ENCODE data around the gene COL4A2.

Gene COL4A2

GRCh38 chr13:110368408-110368807 is 61.3 kb downstream of the COL4A2 start:
- no peaks in the 10 kb centered on the region for H3K79me2 ChIP-seq (ENCODE audit: insufficient read depth, low read depth)
- no peak overlapping the region for H3K4me3 ChIP-seq (IDR thresholded peaks at IDR 0.05; ENCODE audit: insufficient read depth, low read depth, low read length)
- H3K27ac ChIP-seq: no peak overlapping the region
- H3K36me3 ChIP-seq (ENCODE audit: insufficient read depth): no peaks in the 10 kb centered on the region
- no peaks in the 10 kb centered on the region for H3K4me1 ChIP-seq (ENCODE audit: low read depth, poor library complexity, severe bottlenecking)
- no peak for TF ChIP-seq CTCF (conservative IDR thresholded peaks at IDR 0.05; ENCODE audit: low read depth, low read length)
- no peak overlapping the region for H2AFZ ChIP-seq (ENCODE audit: low read depth)
- no peak overlapping the region for H3K4me2 ChIP-seq
- H4K20me1 ChIP-seq (ENCODE audit: insufficient read depth): no peaks in the 10 kb centered on the region
- no peak overlapping the region for H3K9ac ChIP-seq
- H3K27me3 ChIP-seq (ENCODE audit: insufficient read depth, low read depth): no peaks in the 10 kb centered on the region

GRCh38 chr13:110369400-110369799 is 62.3 kb downstream of the COL4A2 start:
- Histone ChIP-seq H3K27me3 (ENCODE audit: insufficient read depth, low read depth) (no peaks in the 10 kb centered on the region), H3K4me2 (no peak overlapping the region), H2AFZ (ENCODE audit: low read depth) (no peak overlapping the region), H3K27ac (no peak overlapping the region), H4K20me1 (ENCODE audit: insufficient read depth) (no peaks in the 10 kb centered on the region), H3K4me1 (ENCODE audit: low read depth, poor library complexity, severe bottlenecking) (no peaks in the 10 kb centered on the region), H3K4me3 (IDR thresholded peaks at IDR 0.05; ENCODE audit: insufficient read depth, low read depth, low read length) (no peak overlapping the region), H3K79me2 (ENCODE audit: insufficient read depth, low read depth) (no peaks in the 10 kb centered on the region), H3K9ac (no peak overlapping the region), H3K36me3 (ENCODE audit: insufficient read depth) (no peaks in the 10 kb centered on the region)
- TF ChIP-seq CTCF (conservative IDR thresholded peaks at IDR 0.05; ENCODE audit: low read depth, low read length): no peak

- no peak overlapping the region for H2AFZ ChIP-seq (ENCODE audit: low read depth)
- H3K4me3 ChIP-seq (IDR thresholded peaks at IDR 0.05; ENCODE audit: insufficient read depth, low read depth, low read length): no peak overlapping the region
- H3K27ac ChIP-seq: no peak overlapping the region
- H3K4me1 ChIP-seq (ENCODE audit: low read depth, poor library complexity, severe bottlenecking): no peaks in the 10 kb centered on the region
- no peaks in the 10 kb centered on the region for H3K27me3 ChIP-seq (ENCODE audit: insufficient read depth, low read depth)
- no peaks in the 10 kb centered on the region for H3K79me2 ChIP-seq (ENCODE audit: insufficient read depth, low read depth)
- no peak for TF ChIP-seq CTCF (conservative IDR thresholded peaks at IDR 0.05; ENCODE audit: low read depth, low read length)
- H3K9ac ChIP-seq: no peak overlapping the region
- no peaks in the 10 kb centered on the region for H4K20me1 ChIP-seq (ENCODE audit: insufficient read depth)
- no peak overlapping the region for H3K4me2 ChIP-seq
- no peaks in the 10 kb centered on the region for H3K36me3 ChIP-seq (ENCODE audit: insufficient read depth)
These were observed 64.7 kb downstream of the COL4A2 start for GRCh38 chr13:110371550-110372465.

DNA sequence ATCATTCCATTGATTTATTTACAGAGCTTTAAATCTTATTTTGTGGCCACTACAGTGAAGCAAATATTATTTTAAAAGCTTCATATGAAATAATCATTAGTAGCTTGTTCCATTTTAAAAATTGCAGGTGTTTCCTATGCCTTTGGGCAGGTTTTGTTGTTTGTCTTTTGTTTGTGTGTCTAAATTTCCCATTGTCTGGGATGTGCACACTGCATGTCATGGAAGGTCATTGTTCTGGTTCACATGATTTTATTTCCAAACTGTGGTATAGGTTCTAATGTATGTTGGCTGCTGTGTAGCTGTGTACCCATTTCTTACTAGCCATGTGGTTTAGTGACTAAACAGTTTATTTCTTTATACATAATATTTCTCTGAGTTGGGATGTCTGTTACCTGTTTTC is 65.6 kb downstream of the COL4A2 start:
- TF ChIP-seq CTCF (conservative IDR thresholded peaks at IDR 0.05; ENCODE audit: low read depth, low read length): no peak
- no peak overlapping the region for H2AFZ ChIP-seq (ENCODE audit: low read depth)
- H3K27me3 ChIP-seq (ENCODE audit: insufficient read depth, low read depth): no peaks in the 10 kb centered on the region
- no peak overlapping the region for H3K4me2 ChIP-seq
- no peaks in the 10 kb centered on the region for H3K36me3 ChIP-seq (ENCODE audit: insufficient read depth)
- no peak overlapping the region for H3K27ac ChIP-seq
- no peak overlapping the region for H3K4me3 ChIP-seq (IDR thresholded peaks at IDR 0.05; ENCODE audit: insufficient read depth, low read depth, low read length)
- H3K79me2 ChIP-seq (ENCODE audit: insufficient read depth, low read depth): no peaks in the 10 kb centered on the region
- H3K4me1 ChIP-seq (ENCODE audit: low read depth, poor library complexity, severe bottlenecking): no peaks in the 10 kb centered on the region
- no peak overlapping the region for H3K9ac ChIP-seq
- H4K20me1 ChIP-seq (ENCODE audit: insufficient read depth): no peaks in the 10 kb centered on the region
